ENCODE data around the gene ARHGAP26. TPM values are rescaled to one million over a fixed set of nuclear protein-coding genes. Genes with fewer than 3 reads are reported as not detected.

The ARHGAP26 gene
- total RNA-seq, 1 donor from 2014 or later, result 35.4 TPM

DNA sequence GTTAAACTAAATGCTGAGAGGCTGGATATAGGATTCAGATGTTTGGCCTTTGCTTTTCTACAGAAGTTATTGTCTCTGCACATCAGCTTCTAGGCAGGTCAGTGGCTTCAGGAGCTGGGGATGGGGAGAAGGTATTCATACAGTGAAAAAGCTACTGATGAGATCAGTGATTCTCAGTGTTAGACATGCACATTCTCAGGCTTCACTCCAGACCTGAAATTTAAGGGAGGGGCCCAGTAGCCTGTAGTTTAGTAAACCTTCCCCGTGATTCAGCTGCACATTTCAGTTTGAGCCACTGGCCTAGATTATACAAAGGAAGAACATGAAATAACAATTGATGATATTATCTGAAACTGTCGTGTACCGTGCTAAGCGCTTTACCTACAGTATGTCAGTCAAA is 127.2 kb downstream of the ARHGAP26 start:
- peaks cover 16% of the 10 kb centered on the region for H3K36me3 ChIP-seq

DNA sequence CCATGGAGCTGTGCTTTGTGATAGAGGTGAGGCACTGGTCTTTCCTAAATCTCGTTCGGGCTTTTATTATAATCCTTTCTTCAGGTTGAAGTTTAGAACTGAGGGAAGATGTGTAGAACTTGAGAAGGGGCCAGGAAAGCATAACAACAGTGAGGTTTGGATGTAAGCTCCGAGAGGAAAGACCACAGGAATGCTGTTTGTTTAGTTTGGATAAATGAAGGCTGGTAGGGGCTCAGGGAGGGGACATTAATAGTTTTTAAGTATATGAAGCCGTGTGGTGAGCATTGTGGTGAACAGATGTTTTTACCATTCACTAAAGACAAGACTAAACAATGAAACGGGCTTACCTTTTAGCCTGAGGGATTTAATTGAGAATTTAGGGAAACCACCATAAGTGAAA is 130.8 kb downstream of the ARHGAP26 start:
- H3K9me3 ChIP-seq, result no peaks in the 10 kb centered on the region
- intact Hi-C loops (cut with DNase I), result no loop called here
- TF ChIP-seq, protein P1, sequence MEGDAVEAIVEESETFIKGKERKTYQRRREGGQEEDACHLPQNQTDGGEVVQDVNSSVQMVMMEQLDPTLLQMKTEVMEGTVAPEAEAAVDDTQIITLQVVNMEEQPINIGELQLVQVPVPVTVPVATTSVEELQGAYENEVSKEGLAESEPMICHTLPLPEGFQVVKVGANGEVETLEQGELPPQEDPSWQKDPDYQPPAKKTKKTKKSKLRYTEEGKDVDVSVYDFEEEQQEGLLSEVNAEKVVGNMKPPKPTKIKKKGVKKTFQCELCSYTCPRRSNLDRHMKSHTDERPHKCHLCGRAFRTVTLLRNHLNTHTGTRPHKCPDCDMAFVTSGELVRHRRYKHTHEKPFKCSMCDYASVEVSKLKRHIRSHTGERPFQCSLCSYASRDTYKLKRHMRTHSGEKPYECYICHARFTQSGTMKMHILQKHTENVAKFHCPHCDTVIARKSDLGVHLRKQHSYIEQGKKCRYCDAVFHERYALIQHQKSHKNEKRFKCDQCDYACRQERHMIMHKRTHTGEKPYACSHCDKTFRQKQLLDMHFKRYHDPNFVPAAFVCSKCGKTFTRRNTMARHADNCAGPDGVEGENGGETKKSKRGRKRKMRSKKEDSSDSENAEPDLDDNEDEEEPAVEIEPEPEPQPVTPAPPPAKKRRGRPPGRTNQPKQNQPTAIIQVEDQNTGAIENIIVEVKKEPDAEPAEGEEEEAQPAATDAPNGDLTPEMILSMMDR (IDR thresholded peaks at IDR 0.05), result no peak
- ATAC-seq, result no peak
- no peak overlapping the region for H3K27ac ChIP-seq
- H3K27me3 ChIP-seq, result no peaks in the 10 kb centered on the region
- no peak overlapping the region for H3K4me3 ChIP-seq
- peaks cover 27% of the 10 kb centered on the region for H3K36me3 ChIP-seq
- no peak for DNase-seq
- H3K4me1 ChIP-seq, result peaks cover 25% of the 10 kb centered on the region

More for the DNA sequence above, 127.2 kb downstream of the ARHGAP26 start:
- ATAC-seq, result no peak
- no peak overlapping the region for H3K27ac ChIP-seq
- no peak overlapping the region for H3K4me3 ChIP-seq
- peaks cover 14% of the 10 kb centered on the region for H3K4me1 ChIP-seq
- intact Hi-C loops (cut with DNase I), result no loop called here
- no peaks in the 10 kb centered on the region for H3K27me3 ChIP-seq
- no peaks in the 10 kb centered on the region for H3K9me3 ChIP-seq
- no peak for DNase-seq
- TF ChIP-seq, protein P1 (IDR thresholded peaks at IDR 0.05), result no peak

DNA sequence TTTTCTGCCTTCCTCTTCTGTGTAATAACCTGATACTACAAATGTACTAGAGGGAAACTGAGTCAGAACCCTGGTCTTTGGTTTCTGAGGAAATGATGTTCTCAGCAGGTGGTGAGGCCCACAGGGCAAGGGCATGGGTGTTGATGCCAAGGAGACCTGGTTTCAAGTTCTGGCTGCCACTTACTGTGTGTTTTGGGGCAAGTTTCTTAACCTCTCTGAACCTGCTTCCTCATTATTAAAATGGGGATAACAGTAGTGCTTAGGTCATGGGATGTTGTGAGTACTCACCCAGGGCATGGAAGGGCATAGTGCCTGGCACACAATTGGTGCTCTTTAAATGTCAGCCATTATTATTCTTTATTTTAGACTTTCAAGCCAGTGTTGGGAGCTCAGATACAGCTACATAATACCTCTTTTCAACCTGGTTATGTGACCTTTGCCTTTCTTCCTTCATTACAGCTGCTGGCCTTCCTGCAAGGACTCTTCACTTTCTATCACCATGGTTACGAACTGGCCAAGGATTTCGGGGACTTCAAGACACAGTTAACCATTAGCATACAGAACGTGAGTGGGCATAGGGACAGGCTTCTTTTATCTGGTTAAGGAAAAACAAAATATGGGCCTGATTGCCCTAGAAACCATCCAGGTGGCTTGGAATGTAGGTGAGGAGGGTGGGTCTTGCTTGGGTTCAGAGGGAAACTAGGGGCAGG is 131.5 kb downstream of the ARHGAP26 start:
- Histone ChIP-seq H3K36me3 (peaks cover 34% of the 10 kb centered on the region), H3K9me3 (no peaks in the 10 kb centered on the region), H3K4me1 (peaks cover 25% of the 10 kb centered on the region), H3K27ac (peak overlapping the region; percentile 56), H3K27me3 (no peaks in the 10 kb centered on the region), H3K4me3 (no peak overlapping the region)
- intact Hi-C loops (cut with DNase I), result no loop called here
- DNase-seq (no peak), ATAC-seq (peak; percentile 32)
- TF ChIP-seq, protein P1 (IDR thresholded peaks at IDR 0.05), result no peak

DNA sequence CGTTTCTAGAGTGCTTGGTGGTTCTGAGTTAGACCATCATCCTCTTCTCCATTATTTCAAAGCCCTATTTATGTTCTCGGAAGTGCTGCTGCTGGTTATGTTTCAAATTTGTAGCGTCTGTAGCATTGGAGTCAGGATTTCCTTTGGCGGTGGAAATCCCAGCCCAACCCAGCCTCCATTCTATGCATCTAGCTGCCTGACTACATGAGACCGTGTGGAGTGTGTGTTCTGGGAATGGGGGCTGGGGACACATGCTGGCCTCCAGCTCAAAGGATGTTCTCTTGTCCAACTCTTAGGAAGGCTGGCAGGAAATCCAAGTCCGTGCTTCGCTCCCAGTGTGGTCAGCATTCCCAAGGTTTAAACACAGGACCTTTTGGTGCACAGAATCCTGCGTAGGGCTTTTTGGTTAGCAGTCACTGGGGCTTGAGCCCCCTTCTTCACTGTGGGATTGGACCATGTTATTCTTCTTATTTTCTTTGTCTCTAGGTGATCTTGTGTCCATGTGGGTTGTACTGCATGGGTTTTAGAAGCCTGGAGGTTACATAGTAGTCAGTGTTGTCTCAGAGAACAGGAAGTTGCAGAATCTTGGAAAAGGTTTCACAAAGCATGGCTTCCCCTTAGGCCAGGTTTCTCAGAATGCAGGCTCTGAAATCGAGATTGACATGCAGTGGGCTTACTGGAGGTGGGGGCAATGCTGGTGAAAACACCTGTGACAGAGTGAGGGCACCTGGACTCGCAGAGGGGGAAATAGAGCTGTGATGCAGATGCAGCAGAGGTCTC is 132.2 kb downstream of the ARHGAP26 start:
- peak; percentile 71 for ATAC-seq
- no peaks in the 10 kb centered on the region for H3K9me3 ChIP-seq
- peaks cover 41% of the 10 kb centered on the region for H3K36me3 ChIP-seq

DNA sequence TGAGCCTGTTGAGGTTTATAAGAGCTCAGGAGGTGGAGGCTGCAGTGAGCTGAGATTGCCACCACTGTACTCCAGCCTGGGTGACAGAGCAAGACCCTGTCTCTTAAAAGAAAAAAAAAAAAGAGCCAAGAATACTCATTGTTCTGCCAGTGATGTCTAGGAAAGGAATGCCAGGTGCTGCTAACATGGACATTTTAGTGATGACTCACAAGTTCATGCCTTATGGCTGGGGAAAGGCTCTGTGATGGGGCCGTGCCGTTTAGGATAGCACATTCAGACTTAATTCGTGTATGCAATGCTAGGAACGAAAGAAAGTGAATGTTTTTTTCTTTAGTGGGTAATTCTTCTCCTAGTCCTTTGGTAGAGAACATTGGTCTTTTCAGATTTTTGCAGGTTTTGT is 134.2 kb downstream of the ARHGAP26 start:
- ATAC-seq (no peak), DNase-seq (no peak)
- peaks cover 48% of the 10 kb centered on the region for H3K36me3 ChIP-seq
- H3K4me3 ChIP-seq, result no peak overlapping the region
- no peak overlapping the region for H3K27ac ChIP-seq
- no peaks in the 10 kb centered on the region for H3K27me3 ChIP-seq
- H3K9me3 ChIP-seq, result no peaks in the 10 kb centered on the region
- H3K4me1 ChIP-seq, result peaks cover 25% of the 10 kb centered on the region
- intact Hi-C loops (cut with DNase I), result no loop called here
- TF ChIP-seq, protein P1 (IDR thresholded peaks at IDR 0.05), result no peak

More for the DNA sequence above, 132.2 kb downstream of the ARHGAP26 start:
- Histone ChIP-seq H3K27ac (peak overlapping the region; percentile 56), H3K27me3 (no peaks in the 10 kb centered on the region), H3K4me3 (no peak overlapping the region), H3K4me1 (peaks cover 25% of the 10 kb centered on the region)
- intact Hi-C loops (cut with DNase I), result no loop called here
- no peak for DNase-seq
- TF ChIP-seq, protein P1 (IDR thresholded peaks at IDR 0.05), result no peak
